ENCODE data around the gene PXDC1. TPM values are rescaled to one million over a fixed set of nuclear protein-coding genes. Genes with fewer than 3 reads are reported as not detected.

Gene PXDC1
- total RNA-seq, 1 donor from 2014 or later, result 25.0 TPM

GRCh38 chr6:3740551-3741476 lies 10.7 kb downstream of the PXDC1 start:
- no peak for DNase-seq
- intact Hi-C loops (cut with micrococcal nuclease), result loop anchor here (10.0 kb wide), 1 partner anchor 144 kb away; no protein-coding TSS in a partner anchor
- ATAC-seq, result no peak

- intact Hi-C loops (cut with micrococcal nuclease), result no loop called here
- ATAC-seq (peak; percentile 2), DNase-seq (peak; percentile 45)
Measured at GRCh38 chr6:3739311-3739897, 12.1 kb downstream of the PXDC1 start.

GRCh38 chr6:3738381-3739131 lies 13.0 kb downstream of the PXDC1 start:
- ATAC-seq, result no peak
- intact Hi-C loops (cut with micrococcal nuclease), result no loop called here
- DNase-seq, result peak; percentile 26

- no peak for ATAC-seq
- intact Hi-C loops (cut with micrococcal nuclease), result no loop called here
- no peak for DNase-seq
Measured at GRCh38 chr6:3737831-3738210, 13.7 kb downstream of the PXDC1 start.

GRCh38 chr6:3737149-3737830 lies 14.2 kb downstream of the PXDC1 start:
- ATAC-seq (no peak), DNase-seq (peak; percentile 55)
- intact Hi-C loops (cut with micrococcal nuclease), result no loop called here

- DNase-seq (no peak), ATAC-seq (no peak)
- intact Hi-C loops (cut with micrococcal nuclease), result no loop called here
Measured at GRCh38 chr6:3735029-3735605, 16.4 kb downstream of the PXDC1 start.

- no peak for ATAC-seq
- intact Hi-C loops (cut with micrococcal nuclease), result loop anchor here (5.0 kb wide), 1 partner anchor 452 kb away; no protein-coding TSS in a partner anchor
- DNase-seq, result no peak
Measured at GRCh38 chr6:3734023-3734422, 17.5 kb downstream of the PXDC1 start.

- ATAC-seq, result no peak
- intact Hi-C loops (cut with micrococcal nuclease), result loop anchor here (5.0 kb wide), 1 partner anchor 451 kb away; no protein-coding TSS in a partner anchor
- DNase-seq, result no peak
Measured at GRCh38 chr6:3733321-3733925, 18.1 kb downstream of the PXDC1 start.

GRCh38 chr6:3732345-3733141 lies 19.0 kb downstream of the PXDC1 start:
- peak; percentile 80 for DNase-seq
- intact Hi-C loops (cut with micrococcal nuclease), result loop anchor here (5.0 kb wide), 1 partner anchor 450 kb away; no protein-coding TSS in a partner anchor
- ATAC-seq, result peak; percentile 79

GRCh38 chr6:3731700-3732099 lies 19.8 kb downstream of the PXDC1 start:
- no peak for ATAC-seq
- intact Hi-C loops (cut with micrococcal nuclease), result loop anchor here (5.0 kb wide), 1 partner anchor 449 kb away; no protein-coding TSS in a partner anchor
- DNase-seq, result no peak

GRCh38 chr6:3729603-3730344 lies 21.7 kb downstream of the PXDC1 start:
- intact Hi-C loops (cut with micrococcal nuclease), result loop anchor here (5.0 kb wide), 1 partner anchor 447 kb away; no protein-coding TSS in a partner anchor
- ATAC-seq, result no peak
- DNase-seq, result no peak

GRCh38 chr6:3727593-3728108 lies 23.9 kb downstream of the PXDC1 start:
- ATAC-seq (no peak), DNase-seq (no peak)
- intact Hi-C loops (cut with micrococcal nuclease), result no loop called here

GRCh38 chr6:3727036-3727435 lies 24.5 kb downstream of the PXDC1 start:
- DNase-seq (no peak), ATAC-seq (no peak)
- intact Hi-C loops (cut with micrococcal nuclease), result no loop called here

- DNase-seq, result no peak
- intact Hi-C loops (cut with micrococcal nuclease), result no loop called here
- ATAC-seq, result no peak
Measured at GRCh38 chr6:3726421-3726820, 25.1 kb downstream of the PXDC1 start.

GRCh38 chr6:3725145-3726047 lies 26.1 kb downstream of the PXDC1 start:
- intact Hi-C loops (cut with micrococcal nuclease), result no loop called here
- no peak for DNase-seq
- peak; percentile 29 for ATAC-seq
